Measurements from ENCODE around the gene PLXNA2. TPM values are rescaled to one million over a fixed set of nuclear protein-coding genes. Genes with fewer than 3 reads are reported as not detected.

Gene PLXNA2
- total RNA-seq, 1 donor from 2014 or later: 0.44 TPM

GRCh38 chr1:208077232-208078075 is 166.7 kb downstream of the PLXNA2 start:
- intact Hi-C loops (cut with micrococcal nuclease): no loop called here

GRCh38 chr1:208074353-208074752 is 169.8 kb downstream of the PLXNA2 start:
- intact Hi-C loops (cut with micrococcal nuclease): no loop called here

GRCh38 chr1:208071435-208072031 is 172.7 kb downstream of the PLXNA2 start:
- intact Hi-C loops (cut with micrococcal nuclease): no loop called here

- intact Hi-C loops (cut with micrococcal nuclease): no loop called here
These were observed 174.3 kb downstream of the PLXNA2 start for GRCh38 chr1:208069908-208070307.

DNA sequence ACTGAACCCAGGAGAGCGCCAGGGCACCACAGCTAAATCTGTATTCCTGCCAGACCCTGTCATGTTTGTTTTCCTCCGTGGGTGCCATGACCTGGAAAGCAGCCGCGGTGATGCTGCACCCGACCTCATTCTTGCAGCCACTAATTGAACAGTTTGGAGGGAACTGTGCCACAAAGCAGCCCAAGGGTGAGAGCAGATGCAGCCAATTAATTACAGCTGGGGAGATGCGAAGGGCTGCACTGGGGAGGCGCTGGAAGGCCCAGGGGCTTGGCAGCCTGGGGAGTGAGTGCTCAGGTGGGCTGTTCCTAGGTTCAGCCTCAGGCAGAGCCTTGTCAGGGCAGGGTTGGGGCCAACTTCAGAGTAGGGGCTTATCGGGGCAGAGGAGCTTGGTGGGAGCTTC is 174.9 kb downstream of the PLXNA2 start:
- intact Hi-C loops (cut with micrococcal nuclease): no loop called here

GRCh38 chr1:208068908-208069307 is 175.3 kb downstream of the PLXNA2 start:
- intact Hi-C loops (cut with micrococcal nuclease): no loop called here

DNA sequence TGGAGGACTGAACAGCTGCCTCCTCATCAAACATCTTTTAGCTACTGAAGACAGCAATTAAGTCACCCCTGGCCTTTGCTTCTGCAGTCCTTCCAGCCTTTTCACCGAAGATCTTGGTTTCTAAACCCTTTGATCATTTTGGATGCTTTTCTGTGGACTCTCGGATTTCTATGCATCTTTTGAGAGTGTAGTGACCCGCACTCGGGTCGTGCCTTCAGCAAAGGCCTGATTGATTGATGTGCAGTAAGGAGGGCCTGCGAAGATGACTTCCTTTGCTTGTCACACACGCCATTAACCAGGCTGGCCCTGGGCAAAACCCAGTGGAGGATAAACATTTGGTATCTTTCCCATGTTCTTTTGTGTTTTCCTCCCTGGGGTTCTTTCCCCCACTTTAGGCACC is 175.8 kb downstream of the PLXNA2 start:
- intact Hi-C loops (cut with micrococcal nuclease): no loop called here

DNA sequence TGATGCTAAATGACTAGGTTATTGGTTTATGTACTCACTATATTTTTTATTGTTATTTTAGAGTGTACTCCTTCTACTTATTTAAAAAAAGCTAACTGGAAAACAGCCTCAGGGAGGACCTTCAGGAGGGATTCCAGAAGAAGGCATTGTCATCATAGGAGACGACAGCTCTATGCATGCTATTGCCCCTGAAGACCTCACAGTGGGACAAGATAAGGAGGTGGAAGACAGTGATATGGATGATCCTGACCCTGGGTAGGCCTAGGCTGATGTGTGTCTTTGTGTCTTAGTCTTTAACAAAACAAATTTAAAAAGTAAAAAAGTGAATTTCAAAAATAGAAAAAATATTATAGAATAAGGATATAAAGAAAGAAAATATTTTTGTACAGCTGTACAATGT is 177.6 kb downstream of the PLXNA2 start:
- intact Hi-C loops (cut with micrococcal nuclease): no loop called here

DNA sequence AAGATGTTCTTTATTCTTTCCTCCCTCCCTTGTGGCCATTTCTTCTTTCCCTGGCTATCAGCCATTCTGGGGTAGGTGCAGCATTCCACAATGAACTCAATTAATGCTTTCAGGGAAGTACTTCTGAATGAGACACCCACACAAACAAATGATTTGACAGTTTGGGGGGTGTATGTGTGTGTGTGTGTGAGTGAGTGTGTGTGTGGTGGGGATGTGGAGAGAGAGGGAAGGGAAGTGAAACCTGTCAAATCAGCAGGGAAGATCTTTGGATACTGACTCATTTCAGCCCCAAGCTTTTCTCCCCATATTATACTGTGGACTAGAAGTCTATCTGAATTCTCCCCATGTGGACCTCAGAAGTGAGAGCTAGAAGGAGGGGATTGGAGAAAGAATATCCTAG is 178.3 kb downstream of the PLXNA2 start:
- intact Hi-C loops (cut with micrococcal nuclease): no loop called here

DNA sequence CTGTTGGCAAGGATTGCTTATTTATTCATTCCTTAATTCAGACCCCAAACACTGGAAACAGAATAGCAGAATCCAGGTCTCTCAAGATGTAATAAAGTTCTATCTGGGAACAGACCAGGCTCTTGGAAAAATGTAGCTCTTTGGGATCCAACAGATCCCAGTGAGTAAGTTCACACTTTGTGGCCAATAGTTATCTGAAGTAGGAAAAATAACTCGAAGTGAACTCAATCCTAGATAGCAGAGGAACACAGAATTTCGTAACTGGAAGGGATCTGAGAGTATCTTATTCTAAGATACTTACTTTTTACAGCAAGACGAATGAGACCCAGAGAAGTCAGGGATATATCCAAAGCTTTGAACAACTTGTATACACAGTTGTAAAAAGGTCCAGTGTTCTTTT is 182.6 kb downstream of the PLXNA2 start:
- intact Hi-C loops (cut with micrococcal nuclease): no loop called here

DNA sequence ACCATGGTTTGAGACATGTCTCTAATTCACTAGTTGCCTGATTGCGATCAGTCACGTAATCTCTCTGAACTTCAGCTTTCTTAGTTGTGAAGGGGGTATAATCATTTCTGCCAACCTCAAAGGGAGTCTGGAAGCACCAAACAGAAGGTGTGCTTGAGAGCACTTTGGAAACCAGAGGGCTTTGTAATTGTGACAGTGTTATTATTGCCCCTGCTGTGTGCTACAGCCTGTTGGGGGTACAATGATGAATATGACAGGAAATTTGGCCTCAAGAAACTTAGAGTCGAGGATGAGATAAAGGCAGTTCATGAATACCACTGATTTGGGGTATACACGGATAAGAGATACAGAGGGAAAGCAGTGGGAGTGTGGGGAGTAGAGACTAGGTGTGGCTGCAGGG is 183.1 kb downstream of the PLXNA2 start:
- intact Hi-C loops (cut with micrococcal nuclease): no loop called here

GRCh38 chr1:208060215-208060869 is 183.8 kb downstream of the PLXNA2 start:
- intact Hi-C loops (cut with micrococcal nuclease): no loop called here

DNA sequence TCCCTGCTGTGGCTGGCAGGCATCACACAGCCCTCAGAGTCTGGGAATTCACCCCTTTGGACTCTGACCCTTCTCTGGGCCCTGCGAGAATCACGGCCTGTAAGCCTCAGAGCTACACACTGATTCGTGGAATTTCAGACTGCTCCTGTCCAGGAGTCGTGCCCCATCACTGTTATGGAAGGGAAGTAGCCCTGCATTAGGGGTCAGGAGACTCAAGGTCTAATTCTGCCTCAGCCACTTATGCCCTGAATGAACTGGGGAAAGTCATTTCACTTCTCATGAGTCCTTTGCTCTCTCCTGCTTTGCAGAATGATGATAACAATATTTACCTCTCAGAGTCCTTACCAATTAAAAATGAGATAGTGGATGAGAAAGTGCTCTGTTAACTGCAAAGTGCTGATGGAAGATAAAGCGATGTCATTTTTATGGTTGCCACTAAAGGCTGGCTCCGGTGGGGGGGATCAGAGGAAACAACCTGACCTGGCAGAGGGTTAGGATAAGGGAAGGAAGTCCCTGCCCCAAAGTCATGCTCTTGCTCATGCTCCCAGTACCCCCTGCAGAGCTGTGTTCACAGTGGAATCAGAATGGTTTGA is 184.7 kb downstream of the PLXNA2 start:
- intact Hi-C loops (cut with micrococcal nuclease): no loop called here

DNA sequence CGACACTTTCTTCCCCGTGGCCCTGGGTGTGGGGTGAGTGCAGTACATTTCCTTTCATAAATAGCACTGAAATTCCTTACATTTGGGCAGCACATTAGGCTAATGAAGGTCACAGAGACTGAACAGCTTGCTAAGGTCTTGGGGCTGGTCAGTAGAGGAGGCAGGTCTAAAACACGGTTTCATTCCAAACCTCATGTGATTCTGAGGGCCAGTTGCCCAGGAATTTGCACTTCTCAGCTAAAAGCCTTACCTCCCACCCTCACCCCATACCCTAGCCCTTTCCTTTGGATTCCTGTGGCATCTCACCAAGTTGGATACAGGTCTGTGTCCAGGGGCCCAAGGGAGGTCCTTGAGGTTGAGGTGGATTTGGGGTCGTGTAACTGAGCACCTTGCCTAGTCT is 185.4 kb downstream of the PLXNA2 start:
- intact Hi-C loops (cut with micrococcal nuclease): no loop called here

- intact Hi-C loops (cut with micrococcal nuclease): no loop called here
These were observed 185.9 kb downstream of the PLXNA2 start for GRCh38 chr1:208058267-208058666.

GRCh38 chr1:208057056-208057455 is 187.1 kb downstream of the PLXNA2 start:
- intact Hi-C loops (cut with micrococcal nuclease): no loop called here

GRCh38 chr1:208055535-208055934 is 188.6 kb downstream of the PLXNA2 start:
- intact Hi-C loops (cut with micrococcal nuclease): no loop called here

GRCh38 chr1:208054911-208055379 is 189.2 kb downstream of the PLXNA2 start:
- intact Hi-C loops (cut with micrococcal nuclease): no loop called here

GRCh38 chr1:208054485-208054884 is 189.7 kb downstream of the PLXNA2 start:
- intact Hi-C loops (cut with micrococcal nuclease): no loop called here

DNA sequence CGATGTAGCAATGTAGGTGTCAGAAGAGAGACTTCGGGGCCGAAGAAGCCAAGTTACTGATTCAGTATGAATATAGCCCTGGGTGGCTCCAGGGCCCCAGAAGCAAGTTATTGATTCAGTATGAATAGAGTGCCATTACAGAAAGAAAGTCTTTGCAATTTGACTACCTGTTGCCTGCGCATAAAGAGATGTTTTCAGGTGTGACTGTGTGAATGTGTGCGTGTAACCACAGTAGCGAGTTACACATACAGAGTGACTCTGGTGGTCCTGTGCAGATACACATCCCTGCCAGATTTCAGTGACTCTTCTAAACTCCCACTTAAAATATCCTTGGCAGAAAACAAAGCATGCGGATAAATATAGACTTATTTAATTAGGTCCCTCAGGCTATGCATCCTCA is 190.5 kb downstream of the PLXNA2 start:
- intact Hi-C loops (cut with micrococcal nuclease): no loop called here

DNA sequence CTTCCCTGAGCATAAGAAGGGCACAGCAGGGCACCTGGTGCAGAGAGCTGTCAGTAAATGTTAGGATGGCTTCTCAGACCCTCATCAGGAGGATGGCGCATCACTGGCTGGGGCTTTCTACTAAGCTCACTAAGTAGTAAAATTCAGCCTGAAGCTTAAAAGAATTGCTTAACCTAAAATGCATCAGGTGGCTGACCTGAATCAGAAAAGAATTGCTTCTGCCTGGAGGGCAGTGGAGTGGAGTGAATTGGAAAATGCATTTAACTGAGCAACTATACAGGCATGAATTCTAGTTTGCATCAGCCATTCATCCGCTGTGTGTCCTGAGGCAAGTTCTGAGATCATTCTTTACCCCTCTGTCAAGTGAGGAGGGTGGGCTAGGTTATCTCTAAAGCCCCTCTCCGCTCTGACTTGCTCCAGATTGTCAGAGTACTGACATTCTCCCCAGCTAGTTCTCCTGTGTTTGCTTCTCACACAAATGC is 191.2 kb downstream of the PLXNA2 start:
- intact Hi-C loops (cut with micrococcal nuclease): no loop called here

GRCh38 chr1:208052135-208052534 is 192.0 kb downstream of the PLXNA2 start:
- intact Hi-C loops (cut with micrococcal nuclease): no loop called here

All from T-helper 1 cell treated with Interleukin-12 subunit alpha and Interleukin-12 subunit beta and Interleukin-4 antibody, amounts not matched to agents 30 ng/mL and 1 ng/mL, for 36 hours (primary cell).